GM18498 (cell line): ENCODE data around the gene LPP.
A peak's percentile ranks its signal among the peaks of the same experiment; 100 is the strongest.

Source experiments
- ATAC-seq: cut with Tn5 transposase; IDR thresholded peaks from one replicate; pipeline ENCODE4 v1.9.1; 2021; ENCODE audit warnings: mild to moderate bottlenecking, moderate library complexity; ENCODE audit not compliant: unreplicated experiment

The LPP gene

GRCh38 chr3:188351648-188352047, 197.7 kb downstream of the LPP start:
- ATAC-seq = no peak

- no peak for ATAC-seq
Measured at GRCh38 chr3:188352196-188352927, 198.4 kb downstream of the LPP start.

GRCh38 chr3:188353426-188353825, 199.5 kb downstream of the LPP start:
- no peak for ATAC-seq

- peak; percentile 72 for ATAC-seq
Measured at GRCh38 chr3:188358787-188359493, 205.0 kb downstream of the LPP start.

- no peak for ATAC-seq
Measured at GRCh38 chr3:188360364-188360881, 206.5 kb downstream of the LPP start.

GRCh38 chr3:188361888-188362287, 207.9 kb downstream of the LPP start:
- ATAC-seq = no peak

- ATAC-seq = no peak
Measured at GRCh38 chr3:188362405-188362831, 208.5 kb downstream of the LPP start.

- ATAC-seq = no peak
Measured at GRCh38 chr3:188365184-188365583, 211.2 kb downstream of the LPP start.

GRCh38 chr3:188365988-188366698, 212.2 kb downstream of the LPP start:
- no peak for ATAC-seq

GRCh38 chr3:188367678-188368077, 213.7 kb downstream of the LPP start:
- ATAC-seq = no peak

- ATAC-seq = no peak
Measured at GRCh38 chr3:188369526-188369925, 215.6 kb downstream of the LPP start.

- ATAC-seq = no peak
Measured at GRCh38 chr3:188370081-188370830, 216.3 kb downstream of the LPP start.

- ATAC-seq = no peak
Measured at GRCh38 chr3:188378786-188379185, 224.8 kb downstream of the LPP start.

GRCh38 chr3:188380252-188380651, 226.3 kb downstream of the LPP start:
- ATAC-seq = no peak

GRCh38 chr3:188380722-188381121, 226.8 kb downstream of the LPP start:
- ATAC-seq = no peak

GRCh38 chr3:188383748-188384147, 229.8 kb downstream of the LPP start:
- ATAC-seq = no peak

GRCh38 chr3:188385295-188385694, 231.3 kb downstream of the LPP start:
- ATAC-seq = no peak

- ATAC-seq = peak; percentile 99
Measured at GRCh38 chr3:188389711-188390342, 235.9 kb downstream of the LPP start.

- peak; percentile 27 for ATAC-seq
Measured at GRCh38 chr3:188390343-188390718, 236.4 kb downstream of the LPP start.

GRCh38 chr3:188390775-188391443, 237.0 kb downstream of the LPP start:
- no peak for ATAC-seq
